HEK293 (cell line): ENCODE data around the gene LCAT.

Experiments used
- CTCF ChIA-PET: fragments of 350-600 bp; formaldehyde crosslinking; extraction: SDS; loops from one replicate; lab custom pipeline; 2021; ENCODE audit warnings: antibody characterized with exemption; lab: Yijun Ruan, JAX
- POLR2A ChIA-PET: fragments of 300-600 bp; formaldehyde crosslinking; extraction: SDS; loops from one replicate; lab custom pipeline; 2020; ENCODE audit warnings: antibody characterized with exemption, inconsistent platforms; lab: Yijun Ruan, JAX
- H3K27ac ChIP-seq: fragments of 200-500 bp; sonication (Bioruptor generic); 2 replicates; pipeline ENCODE4 v1.5.1; 2014; ENCODE audit warnings: low read depth, low read length, control low read depth, inconsistent platforms; ENCODE audit errors: extremely low read depth
- H3K36me3 ChIP-seq, 2 experiments: fragments of 200-500 bp in 1 of 2; sonication (Bioruptor generic) in 1 of 2; 1 replicate in 1 of 2; 2 replicates in 1 of 2; pipeline ENCODE4 v1.5.1; 2014 to 2017; ENCODE audit warnings: inconsistent platforms in 2 of 2, low read length in 2 of 2; ENCODE audit not compliant: control insufficient read depth in 2 of 2, insufficient read depth in 1 of 2
- H3K4me1 ChIP-seq: fragments of 200-500 bp; sonication (Bioruptor generic); 2 replicates; pipeline ENCODE4 v1.5.1; 2014; ENCODE audit warnings: mild to moderate bottlenecking, low read length, inconsistent platforms; ENCODE audit not compliant: control insufficient read depth, insufficient read depth
- H3K4me3 ChIP-seq: 2 replicates; pipeline ENCODE4 v1.5.1; 2011; ENCODE audit warnings: low read depth, mild to moderate bottlenecking, control low read depth, low read length, moderate library complexity
- H3K9me3 ChIP-seq: fragments of 200-500 bp; sonication (Bioruptor generic); 2 replicates; pipeline ENCODE4 v1.5.1; 2014; ENCODE audit warnings: low read depth, low read length, inconsistent platforms; ENCODE audit not compliant: control insufficient read depth, insufficient read depth
- CTCF ChIP-seq: fragments of 450-650 bp; formaldehyde crosslinking; IDR thresholded peaks from 2 replicates; pipeline ENCODE4 v1.5.1; 2016; ENCODE audit warnings: missing biosample characterization, missing genetic modification characterization
- KLF17 ChIP-seq: fragments of 450-650 bp; formaldehyde crosslinking; IDR thresholded peaks from 2 replicates; pipeline ENCODE4 v1.5.1; 2016; ENCODE audit warnings: missing biosample characterization, missing genetic modification characterization
- OSR2 ChIP-seq: fragments of 450-650 bp; formaldehyde crosslinking; IDR thresholded peaks from 2 replicates; pipeline ENCODE4 v1.5.1; 2016; ENCODE audit warnings: missing biosample characterization, missing genetic modification characterization
- RBAK ChIP-seq: fragments of 450-650 bp; formaldehyde crosslinking; IDR thresholded peaks from 2 replicates; pipeline ENCODE4 v1.5.1; 2016; ENCODE audit warnings: missing biosample characterization, missing genetic modification characterization
- ZBTB1 ChIP-seq: fragments of 450-650 bp; formaldehyde crosslinking; IDR thresholded peaks from 2 replicates; pipeline ENCODE4 v1.5.1; 2016; ENCODE audit warnings: missing biosample characterization, missing genetic modification characterization
- ZBTB11 ChIP-seq: fragments of 450-650 bp; formaldehyde crosslinking; conservative IDR thresholded peaks from 2 replicates; pipeline ENCODE4 v1.5.1; 2016; ENCODE audit warnings: low read depth, missing biosample characterization, missing genetic modification characterization
- ZNF121 ChIP-seq: fragments of 450-650 bp; formaldehyde crosslinking; IDR thresholded peaks from 2 replicates; pipeline ENCODE4 v1.5.1; 2016; ENCODE audit warnings: missing biosample characterization, missing genetic modification characterization
- ZNF18 ChIP-seq: fragments of 450-650 bp; formaldehyde crosslinking; IDR thresholded peaks from 2 replicates; pipeline ENCODE4 v1.5.1; 2016; ENCODE audit warnings: missing biosample characterization, missing genetic modification characterization
- ZNF266 ChIP-seq: fragments of 450-650 bp; formaldehyde crosslinking; IDR thresholded peaks from 2 replicates; pipeline ENCODE4 v1.5.1; 2016; ENCODE audit warnings: missing biosample characterization, missing genetic modification characterization, low read depth
- ZNF311 ChIP-seq: fragments of 450-650 bp; formaldehyde crosslinking; IDR thresholded peaks from 2 replicates; pipeline ENCODE4 v1.5.1; 2017; ENCODE audit warnings: missing biosample characterization, missing genetic modification characterization, borderline replicate concordance
- ZNF555 ChIP-seq: fragments of 450-650 bp; formaldehyde crosslinking; conservative IDR thresholded peaks from 2 replicates; pipeline ENCODE4 v1.5.1; 2017; ENCODE audit warnings: missing biosample characterization, mild to moderate bottlenecking, missing genetic modification characterization, inconsistent platforms

Gene LCAT

GRCh38 chr16:67907397-67908180, 36.3 kb downstream of the LCAT start:
- ChIA-PET CTCF (no interaction called here), POLR2A (interaction anchor here (1.3 kb wide), 1 partner anchor 21 kb away, joined by 3 read pairs; no protein-coding TSS in a partner anchor)
- H3K4me1 ChIP-seq = no peaks in the 10 kb centered on the region
- no peak overlapping the region for H3K4me3 ChIP-seq
- H3K9me3 ChIP-seq = no peaks in the 10 kb centered on the region
- TF ChIP-seq KLF17 (tag by site-specific recombination) = no peak
- no peak for TF ChIP-seq ZNF311
- 0 out of 2 replicates have a peak, but pooled peaks have one; percentile 19 for TF ChIP-seq CTCF (tag by site-specific recombination)
- peaks cover 5 to 45% of the 10 kb centered on the region in 2 experiments; a peak in 2 of 3 replicates for H3K36me3 ChIP-seq
- H3K27ac ChIP-seq = no peak overlapping the region

- TF ChIP-seq ZNF266 (tag by site-specific recombination) = no peak
- no peak for TF ChIP-seq RBAK
- no peak for TF ChIP-seq ZNF555 (tag by site-specific recombination)
- no peak for TF ChIP-seq ZBTB11 (tag by site-specific recombination)
- no peak for TF ChIP-seq ZNF18
- no peak for TF ChIP-seq ZBTB1 (tag by site-specific recombination)
- TF ChIP-seq, all 188 proteins: peak for 0
- CTCF ChIA-PET = interaction anchor here (0.5 to 2.5 kb wide), 4 partner anchors 19 to 382 kb away, joined by 3 to 9 read pairs (median 3); partner anchors contain the start of genes ACD and NRN1L
- Histone ChIP-seq H3K4me1 (no peaks in the 10 kb centered on the region), H3K4me3 (no peak overlapping the region), H3K9me3 (no peaks in the 10 kb centered on the region), H3K27ac (no peak overlapping the region), H3K36me3 (peaks cover 5 to 18% of the 10 kb centered on the region in 2 experiments; a peak in 2 of 3 replicates)
- POLR2A ChIA-PET = no interaction called here
Measured at GRCh38 chr16:67902831-67903230, 41.1 kb downstream of the LCAT start.

- Histone ChIP-seq H3K9me3 (no peaks in the 10 kb centered on the region), H3K4me3 (no peak overlapping the region), H3K36me3 (peaks cover 5 to 19% of the 10 kb centered on the region in 2 experiments; a peak in 2 of 3 replicates), H3K4me1 (no peaks in the 10 kb centered on the region; the same call in 1 of the 2 replicates), H3K27ac (no peak overlapping the region)
- TF ChIP-seq OSR2 (no peak), ZNF121 (tag by site-specific recombination) (0 out of 2 replicates have a peak, but pooled peaks have one; percentile 20)
- POLR2A ChIA-PET = no interaction called here
- CTCF ChIA-PET = interaction anchor here (0.7 kb wide), 1 partner anchor 127 kb away, joined by 4 read pairs; no protein-coding TSS in a partner anchor
Measured at GRCh38 chr16:67901734-67902133, 42.2 kb downstream of the LCAT start.
